HG02885 (cell line): ENCODE results near the gene PSMA7.

Source experiments
- ATAC-seq: cut with Tn5 transposase; IDR thresholded peaks from one replicate; pipeline ENCODE4 v1.9.1; 2021; ENCODE audit warnings: mild to moderate bottlenecking; ENCODE audit not compliant: unreplicated experiment, poor library complexity

The PSMA7 gene

DNA sequence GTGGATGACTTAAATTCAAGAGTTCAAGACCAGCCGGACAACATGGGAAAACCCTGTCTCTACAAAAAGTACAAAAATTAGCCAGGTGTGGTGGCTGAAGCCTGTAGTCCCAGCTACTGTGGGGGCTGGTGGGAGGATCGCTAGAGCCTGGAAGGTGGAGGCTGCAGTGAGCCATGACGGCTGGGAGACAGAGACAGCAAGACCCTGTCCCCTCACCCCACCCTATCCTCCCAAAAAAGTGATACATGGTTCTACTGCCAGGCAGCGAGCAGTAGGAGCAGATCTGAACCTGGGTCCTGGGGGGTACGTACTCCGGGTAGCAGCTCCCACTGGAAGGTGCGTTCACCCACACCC lies 2.2 kb downstream of the PSMA7 start:
- ATAC-seq = no peak

DNA sequence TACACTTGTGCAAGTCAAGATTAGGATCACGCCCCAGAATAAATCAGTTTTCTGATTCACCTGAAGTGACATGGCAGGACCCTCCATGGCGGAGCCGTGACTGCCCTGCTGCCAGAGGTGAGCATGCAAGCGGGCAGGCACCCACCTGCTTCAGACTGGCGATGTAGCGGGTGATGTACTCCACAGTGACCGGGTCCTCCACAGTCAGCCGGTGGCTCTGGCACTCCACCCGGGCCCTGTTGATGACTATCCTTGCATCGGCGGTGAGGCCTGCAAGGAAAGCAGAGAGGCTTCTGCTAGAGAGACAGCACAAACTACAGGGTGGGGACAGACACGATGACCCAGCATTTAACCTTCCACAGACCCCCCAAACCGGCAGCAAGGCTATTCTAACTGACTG lies 3.6 kb downstream of the PSMA7 start:
- no peak for ATAC-seq

GRCh38 chr20:62138912-62139311 lies 4.3 kb downstream of the PSMA7 start:
- ATAC-seq = no peak

- ATAC-seq = no peak
Observed at GRCh38 chr20:62138204-62138543, 5.0 kb downstream of the PSMA7 start.

DNA sequence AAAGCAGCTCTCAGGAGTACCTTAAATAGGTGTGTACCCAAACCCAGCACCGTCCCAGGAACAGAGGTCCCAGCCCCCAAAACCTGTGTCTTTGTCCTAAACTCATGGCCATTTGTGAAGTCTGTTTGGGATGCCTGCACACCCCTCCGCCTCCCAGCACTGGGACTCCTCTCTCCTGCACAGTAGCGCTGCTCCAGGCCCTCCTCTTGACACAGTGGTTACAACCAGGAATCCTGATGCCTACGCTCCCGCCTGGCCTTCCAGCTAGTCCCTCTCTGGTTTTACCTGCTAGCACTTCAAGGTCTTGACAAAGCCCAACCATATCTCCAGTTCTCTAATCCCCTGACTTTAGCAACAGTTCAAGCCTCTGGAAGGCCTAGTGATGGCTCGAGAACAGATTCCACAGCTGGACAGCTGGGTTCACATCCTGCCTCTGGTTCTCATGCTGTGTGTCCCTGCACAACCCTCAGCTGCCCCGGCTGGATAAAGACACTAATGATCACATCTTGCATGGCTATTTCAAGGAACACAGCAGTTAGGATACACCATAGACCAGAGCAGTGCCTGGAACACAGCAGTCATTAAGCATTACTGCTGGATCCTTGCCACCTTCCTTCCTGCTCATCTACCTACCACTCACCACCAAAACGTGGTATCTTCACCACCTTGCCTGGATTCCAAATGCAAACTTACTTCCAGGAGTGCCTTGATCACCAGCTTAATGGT lies 5.6 kb downstream of the PSMA7 start:
- ATAC-seq = no peak

GRCh38 chr20:62137092-62137384 lies 6.2 kb downstream of the PSMA7 start:
- no peak for ATAC-seq

GRCh38 chr20:62136283-62137091 lies 6.7 kb downstream of the PSMA7 start:
- no peak for ATAC-seq

DNA sequence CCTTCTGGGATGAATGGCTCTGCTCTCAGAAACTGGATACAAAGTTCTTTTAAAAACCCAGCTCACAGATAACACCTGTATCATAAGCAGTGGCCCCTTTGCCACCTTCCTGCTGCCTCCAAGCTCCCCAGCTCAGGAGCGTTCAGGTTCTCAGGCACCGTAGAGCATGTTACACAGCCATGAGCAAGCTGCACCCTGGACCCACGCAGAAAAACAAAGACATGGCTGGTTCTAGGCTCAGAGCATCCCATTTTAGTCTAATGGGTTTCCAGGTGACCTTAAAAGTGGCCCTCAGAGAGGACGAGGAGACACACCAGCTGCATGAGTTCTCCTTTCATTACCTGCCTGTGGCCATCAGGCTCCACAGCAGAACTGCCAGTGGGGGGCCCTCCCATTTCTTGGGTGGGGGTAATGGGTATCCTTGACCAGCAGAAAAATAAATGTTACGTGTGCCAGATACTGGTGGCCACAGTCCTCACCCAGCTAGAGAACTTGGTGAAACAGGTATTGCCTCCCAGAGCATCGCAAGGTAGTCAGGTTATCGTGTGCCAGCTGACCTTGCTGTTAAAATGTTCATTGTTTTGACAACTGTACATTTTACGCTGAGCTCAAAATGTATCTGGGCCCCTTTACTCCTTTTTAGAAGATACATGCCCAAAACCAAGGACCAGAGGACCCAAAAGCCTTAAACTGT lies 7.5 kb downstream of the PSMA7 start:
- ATAC-seq = no peak

DNA sequence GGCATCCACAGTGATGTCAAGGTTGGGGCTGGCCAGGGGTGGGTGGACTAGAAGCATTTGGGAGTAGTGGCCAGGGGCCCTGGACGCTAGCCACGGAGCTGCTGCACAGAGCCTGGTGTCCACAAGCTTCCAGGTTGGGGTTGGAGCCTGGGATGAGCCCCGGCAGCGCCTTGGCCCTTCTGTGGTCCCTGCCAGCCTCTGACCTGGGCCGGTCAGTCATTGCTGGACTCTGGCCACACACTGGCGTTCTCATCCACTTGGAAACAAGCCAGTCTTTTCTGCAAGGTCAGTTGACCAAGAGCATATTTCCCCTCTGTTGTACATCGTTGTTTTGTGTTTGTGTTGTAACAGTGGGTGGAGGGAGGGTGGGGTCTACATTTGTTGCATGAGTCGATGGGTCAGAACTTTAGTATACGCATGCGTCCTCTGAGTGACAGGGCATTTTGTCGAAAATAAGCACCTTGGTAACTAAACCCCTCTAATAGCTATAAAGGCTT lies 8.4 kb downstream of the PSMA7 start:
- no peak for ATAC-seq

DNA sequence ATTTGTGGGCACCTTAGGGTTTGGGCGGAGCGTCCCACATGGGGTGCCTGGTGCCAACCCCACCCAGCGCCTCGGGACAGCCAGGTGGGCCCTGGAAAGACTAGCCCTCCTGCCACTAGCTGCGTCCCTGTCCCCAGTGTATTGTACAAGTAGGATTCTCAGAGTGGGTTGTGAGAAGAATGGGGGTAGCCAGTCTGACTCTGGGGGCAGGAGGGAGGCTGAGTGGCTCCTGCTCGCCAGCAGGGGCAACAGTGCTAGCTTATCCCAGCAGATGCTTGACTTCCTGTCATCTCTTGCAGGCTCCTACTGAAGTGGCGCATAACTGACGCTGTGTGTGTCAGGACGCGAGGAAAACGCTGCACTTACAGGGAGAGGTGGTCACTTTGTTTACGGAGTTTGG lies 9.3 kb downstream of the PSMA7 start:
- no peak for ATAC-seq

DNA sequence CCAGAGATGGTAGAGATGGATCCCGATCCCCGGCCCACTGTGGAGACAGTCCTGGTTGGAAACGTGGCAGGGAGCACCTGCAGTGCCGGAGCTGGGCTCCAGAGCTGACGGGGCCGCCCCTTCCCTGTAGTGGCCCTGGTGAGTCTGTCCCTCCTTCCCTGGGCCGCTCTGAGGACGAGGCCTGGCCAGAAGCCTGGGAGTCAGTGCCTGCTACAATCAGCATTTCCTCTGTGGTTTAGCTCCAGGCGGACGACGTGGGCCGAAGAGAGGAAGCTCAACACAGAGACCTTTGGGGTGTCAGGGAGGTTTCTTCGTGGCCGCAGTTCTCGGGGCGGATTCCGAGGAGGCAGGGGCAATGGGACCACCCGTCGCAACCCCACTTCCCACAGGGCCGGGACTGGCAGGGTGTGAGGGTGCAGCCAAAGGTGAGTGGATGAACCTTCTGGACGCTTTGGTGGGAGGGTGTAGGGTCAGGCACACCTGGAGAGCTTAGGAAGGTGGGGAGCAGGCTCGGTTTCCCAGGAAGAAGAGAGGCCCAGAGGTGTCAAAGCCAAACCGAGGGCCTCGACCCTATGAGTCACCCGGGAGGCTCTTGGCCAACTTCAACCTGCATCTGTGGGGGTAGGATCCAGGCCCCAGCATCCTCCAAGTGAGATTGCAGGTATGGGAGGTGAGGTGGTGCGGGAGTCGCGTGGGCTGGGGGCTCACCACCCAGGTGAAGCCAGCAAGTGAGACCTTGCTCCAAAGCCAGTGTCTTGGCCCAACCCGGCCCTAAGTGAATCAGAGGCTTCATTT lies 9.9 kb downstream of the PSMA7 start:
- no peak for ATAC-seq

- no peak for ATAC-seq
Observed at GRCh38 chr20:62132421-62132820, 10.8 kb downstream of the PSMA7 start.

- ATAC-seq = no peak
Observed at GRCh38 chr20:62131560-62132320, 11.5 kb downstream of the PSMA7 start.

DNA sequence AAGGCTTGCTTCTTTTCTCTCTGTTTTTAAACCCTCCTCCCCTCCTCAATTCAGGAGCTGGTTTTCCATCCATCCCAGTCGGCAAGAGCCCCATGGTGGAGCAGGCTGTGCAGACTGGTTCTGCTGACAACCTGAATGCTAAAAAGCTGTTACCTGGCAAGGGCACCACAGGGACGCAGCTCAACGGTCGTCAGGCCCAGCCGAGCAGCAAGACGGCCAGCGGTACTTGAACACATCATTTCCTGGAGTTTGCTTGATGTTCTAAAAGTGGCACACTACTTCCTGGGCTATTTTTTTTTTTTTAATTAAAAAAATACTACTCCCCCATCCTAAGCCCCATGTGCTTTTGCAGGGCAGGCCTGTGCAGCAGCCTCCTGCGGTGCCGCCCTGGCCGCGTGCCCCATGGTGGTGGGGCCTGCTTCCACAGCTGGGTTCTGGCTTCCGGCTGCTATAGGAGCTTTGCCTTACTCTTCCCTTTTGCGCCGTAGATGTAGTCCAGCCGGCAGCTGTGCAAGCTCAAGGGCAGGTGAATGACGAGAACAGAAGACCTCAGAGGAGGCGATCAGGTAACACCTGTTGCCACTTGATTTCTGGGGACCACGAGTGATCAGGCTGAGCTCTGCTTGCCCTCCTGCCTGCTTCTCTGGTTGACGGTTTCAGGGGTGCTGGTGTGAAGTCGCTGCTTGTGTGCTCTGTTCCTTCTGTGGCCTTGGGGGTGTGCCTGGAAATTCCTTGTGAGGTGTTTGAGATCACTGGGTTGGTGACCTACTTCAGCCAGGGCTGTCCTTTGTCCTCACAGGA lies 13.3 kb downstream of the PSMA7 start:
- ATAC-seq = no peak

DNA sequence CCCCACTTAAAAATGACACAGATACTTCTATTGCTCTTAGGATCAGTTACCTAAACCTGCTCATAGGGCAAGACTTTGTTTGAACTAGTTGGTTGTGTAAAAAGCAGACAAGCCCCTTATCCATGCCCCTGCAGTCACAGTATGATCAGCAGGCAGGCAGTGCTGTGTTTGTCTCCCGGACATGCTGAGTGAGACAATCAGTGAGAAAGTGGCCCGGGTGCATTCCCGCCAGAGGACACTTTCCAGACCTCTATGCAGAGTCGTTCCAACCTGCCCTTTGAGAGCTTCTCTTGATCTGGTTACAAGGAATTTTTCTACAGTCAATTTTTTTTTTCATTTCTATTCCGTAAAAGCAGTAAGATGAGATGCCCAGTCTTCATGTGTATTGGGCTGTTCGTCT lies 14.7 kb downstream of the PSMA7 start:
- ATAC-seq = no peak

DNA sequence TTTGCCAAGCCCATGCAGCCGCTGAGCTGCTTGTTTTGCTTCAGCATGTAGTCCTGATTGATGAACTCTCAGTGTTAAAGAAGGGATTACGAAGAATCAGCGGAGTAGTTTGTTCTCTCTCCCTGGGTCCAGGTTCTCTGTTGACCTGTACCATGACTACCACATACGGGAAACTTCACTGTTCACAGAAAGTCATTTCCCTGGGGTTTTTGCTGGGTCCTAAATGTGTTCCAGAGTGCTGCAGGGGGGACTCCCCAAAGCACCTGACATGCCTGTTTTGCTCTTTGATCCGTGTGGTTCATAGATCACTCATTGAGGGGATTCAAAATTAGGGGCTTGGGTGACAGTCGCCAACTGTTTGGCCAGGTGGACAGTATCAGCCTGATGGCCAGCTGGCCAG lies 15.4 kb downstream of the PSMA7 start:
- ATAC-seq = no peak

GRCh38 chr20:62126141-62126540 lies 17.1 kb downstream of the PSMA7 start:
- no peak for ATAC-seq

DNA sequence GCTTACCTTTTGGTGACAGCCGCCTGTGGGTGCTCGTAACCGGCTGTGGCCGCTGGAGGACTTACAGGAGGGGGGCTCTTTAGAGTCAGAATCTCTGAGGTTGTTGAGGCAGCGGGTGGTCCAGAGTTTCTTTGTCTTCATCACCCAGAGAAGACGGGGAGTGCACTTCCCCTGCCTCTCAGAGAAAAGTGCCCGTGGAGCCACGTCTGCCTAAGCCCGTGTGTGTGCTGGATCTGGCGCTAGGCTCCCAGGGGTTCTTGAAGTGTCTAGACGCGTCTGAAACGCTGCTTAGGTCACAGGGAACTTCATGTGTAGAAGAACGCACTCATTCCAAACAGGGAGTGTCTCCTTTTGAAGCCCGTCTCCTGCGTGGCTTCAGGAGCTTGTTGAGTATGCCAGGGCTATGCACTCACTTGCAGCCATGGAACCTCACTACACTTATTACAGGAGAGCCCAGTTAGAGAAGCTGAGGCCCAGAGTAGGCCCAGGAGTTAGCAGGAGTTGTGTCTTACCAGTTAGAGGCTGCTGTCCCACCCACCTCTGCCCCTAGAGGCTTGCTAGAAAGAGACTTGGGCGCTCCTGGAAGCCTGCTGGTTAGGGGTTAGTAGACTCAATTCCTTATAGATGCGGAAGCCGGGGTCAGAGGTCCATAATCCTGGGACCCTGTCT lies 19.6 kb downstream of the PSMA7 start:
- ATAC-seq = no peak
